Muscle of leg (tissue), 11 donors: ENCODE measurements around the gene KATNIP. TPM values are rescaled to one million over a fixed set of nuclear protein-coding genes. Genes with fewer than 3 reads are reported as not detected.
A peak's percentile ranks its signal among the peaks of the same experiment; 100 is the strongest.
"Not testable (repeated sequence)": the region's sequence is repeated elsewhere in the genome, so short reads cannot be mapped to it uniquely, and the experiment has no call there.

ENCODE experiments used
- DNase-seq: peaks from one replicate; pipeline ENCODE4 v3.0.0; 2013
- H3K27ac ChIP-seq: one replicate; pipeline ENCODE4 v1.5.1; 2013; ENCODE audit warnings: mild to moderate bottlenecking, low read length, control low read depth
- H3K27me3 ChIP-seq: one replicate; pipeline ENCODE4 v1.6.1; 2013; ENCODE audit warnings: low read length; ENCODE audit not compliant: control insufficient read depth, insufficient read depth
- H3K36me3 ChIP-seq: one replicate; pipeline ENCODE4 v1.6.1; 2013; ENCODE audit warnings: low read length; ENCODE audit not compliant: control insufficient read depth, insufficient read depth
- H3K4me1 ChIP-seq: one replicate; pipeline ENCODE4 v1.6.1; 2013; ENCODE audit warnings: low read length; ENCODE audit not compliant: control insufficient read depth, insufficient read depth
- H3K4me3 ChIP-seq: one replicate; pipeline ENCODE4 v1.5.1; 2013; ENCODE audit warnings: low read length, control low read depth
- H3K9me3 ChIP-seq: replicated peaks from 2 replicates; pipeline ENCODE4 v1.6.1; 2013; ENCODE audit warnings: low read depth, low read length; ENCODE audit not compliant: control insufficient read depth
- WGBS: methylation state at CpG from one replicate; pipeline ENCODE4 v1.1.5; 2013; ENCODE audit warnings: missing lambda C conversion rate; ENCODE audit not compliant: insufficient coverage; 5-methylcytosine and 5-hydroxymethylcytosine counted together
- polyA plus RNA-seq, 8 donors: library from polyadenylated mRNA; unstranded; fragments of 120-200 nt; gene quantifications; one replicate each; pipeline versions ENCODE4 v1.2.1 to v1.2.3, GENCODE V29; 2013; ENCODE audit warnings: inconsistent platforms in 1 of 8, low replicate concordance in 1 of 8; ENCODE audit not compliant: insufficient read length in 8 of 8, insufficient read depth in 1 of 8
- total RNA-seq: library from RNA; stranded (reverse); fragments of 120-200 nt; gene quantifications from one replicate; pipeline ENCODE4 v1.2.4, GENCODE V29; 2013

Gene KATNIP
- total and polyA plus RNA-seq, 9 donors, result 6.3 to 8.9 (median 6.6) TPM

- Histone ChIP-seq H3K4me1 (peaks cover 4% of the 10 kb centered on the region), H3K27ac (no peak overlapping the region), H3K9me3 (no peaks in the 10 kb centered on the region), H3K27me3 (no peaks in the 10 kb centered on the region), H3K36me3 (peaks cover 3% of the 10 kb centered on the region), H3K4me3 (no peak overlapping the region)
- WGBS, result no CpG with 5 or more reads among the region's 1 CpG
- no peak for DNase-seq
Observed at GRCh38 chr16:27556471-27556870, 6.5 kb downstream of the KATNIP start.

GRCh38 chr16:27558434-27558833 is 8.5 kb downstream of the KATNIP start:
- H3K9me3 ChIP-seq, result no peaks in the 10 kb centered on the region
- no peak for DNase-seq
- WGBS, result no CpG with 5 or more reads among the region's 3 CpGs
- H3K36me3 ChIP-seq, result peaks cover 3% of the 10 kb centered on the region
- H3K4me3 ChIP-seq, result no peak overlapping the region
- peaks cover 4% of the 10 kb centered on the region for H3K4me1 ChIP-seq
- no peaks in the 10 kb centered on the region for H3K27me3 ChIP-seq
- no peak overlapping the region for H3K27ac ChIP-seq

- WGBS, result no CpG with 5 or more reads among the region's 1 CpG
- no peaks in the 10 kb centered on the region for H3K27me3 ChIP-seq
- no peak for DNase-seq
- no peaks in the 10 kb centered on the region for H3K9me3 ChIP-seq
- H3K4me3 ChIP-seq, result no peak overlapping the region
- H3K4me1 ChIP-seq, result peaks cover 4% of the 10 kb centered on the region
- H3K27ac ChIP-seq, result no peak overlapping the region
- H3K36me3 ChIP-seq, result peaks cover 3% of the 10 kb centered on the region
Observed at GRCh38 chr16:27558932-27559331, 9.0 kb downstream of the KATNIP start.

GRCh38 chr16:27561216-27561615 is 11.3 kb downstream of the KATNIP start:
- peaks cover 3% of the 10 kb centered on the region for H3K36me3 ChIP-seq
- peaks cover 4% of the 10 kb centered on the region for H3K4me1 ChIP-seq
- no peak overlapping the region for H3K4me3 ChIP-seq
- no peaks in the 10 kb centered on the region for H3K9me3 ChIP-seq
- no peaks in the 10 kb centered on the region for H3K27me3 ChIP-seq
- DNase-seq, result peak; percentile 21
- 59% methylated on average over 4 of the region's 8 CpGs for WGBS
- no peak overlapping the region for H3K27ac ChIP-seq

GRCh38 chr16:27564224-27564623 is 14.3 kb downstream of the KATNIP start:
- Histone ChIP-seq H3K36me3 (no peaks in the 10 kb centered on the region), H3K27ac (no peak overlapping the region), H3K27me3 (no peaks in the 10 kb centered on the region), H3K4me3 (no peak overlapping the region), H3K4me1 (peaks cover 4% of the 10 kb centered on the region), H3K9me3 (no peaks in the 10 kb centered on the region)
- no peak for DNase-seq
- 40% methylated on average over 1 of the region's 5 CpGs for WGBS

GRCh38 chr16:27566417-27566816 is 16.5 kb downstream of the KATNIP start:
- DNase-seq, result no peak
- no peaks in the 10 kb centered on the region for H3K36me3 ChIP-seq
- 79% methylated on average over 6 of the region's 6 CpGs for WGBS
- H3K27me3 ChIP-seq, result no peaks in the 10 kb centered on the region
- no peak overlapping the region for H3K4me3 ChIP-seq
- H3K4me1 ChIP-seq, result peaks cover under 1% of the 10 kb centered on the region
- H3K27ac ChIP-seq, result no peak overlapping the region
- H3K9me3 ChIP-seq, result no peaks in the 10 kb centered on the region

GRCh38 chr16:27568077-27568476 is 18.1 kb downstream of the KATNIP start:
- H3K4me3 ChIP-seq, result no peak overlapping the region
- H3K27me3 ChIP-seq, result no peaks in the 10 kb centered on the region
- no peak for DNase-seq
- WGBS, result 93% methylated on average over 3 of the region's 4 CpGs
- H3K27ac ChIP-seq, result no peak overlapping the region
- H3K4me1 ChIP-seq, result peaks cover 10% of the 10 kb centered on the region
- H3K36me3 ChIP-seq, result no peaks in the 10 kb centered on the region
- no peaks in the 10 kb centered on the region for H3K9me3 ChIP-seq

GRCh38 chr16:27570986-27571385 is 21.0 kb downstream of the KATNIP start:
- not testable (repeated sequence) for DNase-seq, H3K27me3 ChIP-seq, H3K27ac ChIP-seq, H3K9me3 ChIP-seq, H3K4me3 ChIP-seq, H3K36me3 ChIP-seq
- 92% methylated on average over 5 of the region's 8 CpGs for WGBS
- peaks cover 11% of the 10 kb centered on the region for H3K4me1 ChIP-seq

GRCh38 chr16:27571433-27572326 is 21.7 kb downstream of the KATNIP start:
- Histone ChIP-seq H3K27ac (no peak overlapping the region), H3K4me1 (peaks cover 12% of the 10 kb centered on the region), H3K9me3 (no peaks in the 10 kb centered on the region), H3K4me3 (no peak overlapping the region), H3K36me3 (peaks cover 8% of the 10 kb centered on the region), H3K27me3 (no peaks in the 10 kb centered on the region)
- WGBS, result 98% methylated on average over 5 of the region's 8 CpGs
- DNase-seq, result no peak

GRCh38 chr16:27572711-27573110 is 22.8 kb downstream of the KATNIP start:
- no peaks in the 10 kb centered on the region for H3K9me3 ChIP-seq
- 35% methylated on average over 6 of the region's 6 CpGs for WGBS
- no peaks in the 10 kb centered on the region for H3K27me3 ChIP-seq
- H3K27ac ChIP-seq, result no peak overlapping the region
- no peak overlapping the region for H3K4me3 ChIP-seq
- peak; percentile 63 for DNase-seq
- peaks cover 12% of the 10 kb centered on the region for H3K4me1 ChIP-seq
- H3K36me3 ChIP-seq, result peaks cover 8% of the 10 kb centered on the region
